ENCODE results near the gene SAMD4A.
"Not testable (repeated sequence)": the region's sequence is repeated elsewhere in the genome, so short reads cannot be mapped to it uniquely, and the experiment has no call there.

The SAMD4A gene

DNA sequence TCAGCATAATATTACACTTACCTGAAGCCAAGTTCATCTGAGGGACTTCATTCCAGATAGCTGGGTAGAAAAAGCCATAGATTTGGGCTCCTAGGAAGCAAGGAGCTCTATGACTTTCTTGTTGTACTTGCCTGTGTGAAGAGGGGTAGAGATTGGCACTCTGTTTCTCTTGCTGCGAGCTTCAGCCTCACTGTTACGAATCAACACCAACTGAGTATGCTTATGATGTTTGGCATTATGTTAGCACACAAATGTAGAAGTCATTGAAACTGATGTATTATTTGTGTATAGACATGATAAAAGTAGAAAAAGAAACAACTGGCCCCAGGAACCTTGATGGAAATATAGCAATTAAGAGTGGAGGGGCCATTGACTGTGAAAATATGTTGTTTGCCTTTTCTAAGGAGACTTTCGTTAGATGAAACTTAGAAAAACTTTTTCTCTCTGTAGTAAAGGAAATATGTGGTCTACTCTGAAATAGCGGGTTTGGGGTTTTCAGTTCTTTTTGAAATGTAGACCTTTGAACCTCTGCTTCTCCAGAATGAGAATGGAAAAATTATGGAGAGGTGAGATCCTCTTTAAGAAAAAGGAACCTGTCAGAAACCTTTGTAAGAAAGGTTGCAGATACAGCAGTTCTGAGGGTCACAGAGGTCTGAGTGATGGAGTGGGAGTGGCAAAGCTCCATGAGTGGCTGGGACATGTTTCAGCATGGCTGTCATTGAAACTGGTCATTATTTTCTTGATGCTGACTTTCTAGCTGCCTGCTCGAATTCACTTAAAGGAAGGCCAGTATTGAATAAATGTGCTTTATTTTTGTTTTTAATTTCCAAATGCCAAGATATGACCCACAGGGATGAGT, 175.8 kb downstream of the SAMD4A start:
- FAIRE-seq: no peak

DNA sequence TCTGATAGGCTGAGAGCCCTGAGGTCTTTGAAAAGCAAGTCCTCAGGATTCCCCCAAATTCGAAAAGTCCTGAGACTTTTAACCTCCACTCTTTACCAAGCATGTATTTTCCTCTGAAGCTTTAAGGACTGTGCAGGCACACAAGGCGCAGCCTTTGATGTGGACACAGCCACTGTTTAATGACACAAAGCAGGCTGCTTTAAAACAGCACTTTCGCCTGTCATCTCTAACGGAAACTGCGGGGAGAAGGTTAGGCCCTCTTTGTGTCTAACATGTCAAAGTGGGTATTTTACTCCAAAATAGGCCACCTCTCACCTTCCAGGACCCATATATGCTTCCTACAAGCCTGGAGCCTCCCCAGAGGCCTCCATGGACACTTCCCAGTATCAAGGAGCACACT, 176.5 kb downstream of the SAMD4A start:
- FAIRE-seq: no peak

DNA sequence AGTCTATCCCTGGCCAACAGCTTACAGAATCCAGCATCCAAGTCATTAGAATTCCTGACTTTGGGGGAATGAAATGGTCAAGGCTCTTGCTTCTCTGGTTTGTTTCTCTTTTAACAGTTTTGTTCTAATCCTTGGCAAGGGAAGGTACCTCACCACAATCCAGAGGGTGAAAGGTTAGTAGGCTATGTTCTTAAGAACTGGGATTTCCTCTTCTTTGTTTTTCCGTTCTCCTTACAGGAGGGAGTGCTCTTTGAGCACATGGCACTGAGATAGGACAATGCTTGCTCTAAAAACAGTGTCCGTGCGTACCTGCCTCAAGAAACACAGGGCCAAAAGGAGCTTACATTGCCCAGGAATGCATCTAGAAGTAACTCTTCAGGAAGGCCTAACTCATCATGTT, 179.1 kb downstream of the SAMD4A start:
- FAIRE-seq: no peak

DNA sequence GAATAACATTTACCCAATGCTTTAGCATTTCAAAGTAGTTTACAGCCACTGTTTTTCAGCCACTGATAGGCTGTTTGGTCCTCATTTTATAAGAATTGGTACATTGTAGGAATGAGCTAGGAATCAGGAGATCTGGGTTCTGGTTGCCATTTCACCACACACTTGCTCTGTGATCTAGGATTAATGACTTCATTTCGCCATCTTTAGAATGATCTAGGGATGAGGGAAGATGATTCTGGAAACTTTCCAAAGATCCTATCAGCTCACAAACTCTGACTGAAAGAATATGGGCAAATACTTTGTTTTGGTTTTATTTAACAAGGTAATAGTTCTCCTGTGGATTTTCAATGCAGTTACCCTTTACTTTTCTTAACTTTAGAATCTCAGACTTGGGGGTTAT, 180.7 kb downstream of the SAMD4A start:
- no peak for FAIRE-seq

DNA sequence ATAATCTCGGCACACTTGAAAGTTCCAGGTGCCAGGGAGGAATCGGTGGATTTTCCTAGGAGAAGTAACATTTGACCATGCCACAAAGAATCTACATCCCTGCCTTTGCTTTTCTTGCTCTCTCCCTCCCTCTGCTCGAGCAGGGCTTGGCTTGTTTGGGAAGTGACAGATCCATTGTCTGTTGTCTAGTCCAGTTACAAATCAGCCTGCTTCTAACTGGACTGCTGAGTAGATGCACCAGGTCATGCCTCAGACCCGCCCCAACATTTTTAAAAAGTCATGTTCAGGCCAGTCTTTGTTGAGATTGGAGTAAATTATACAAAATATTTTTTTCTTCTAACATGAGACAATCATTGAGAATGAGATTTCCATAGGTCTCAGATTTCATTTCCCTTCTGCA, 182.3 kb downstream of the SAMD4A start:
- no peak for FAIRE-seq

DNA sequence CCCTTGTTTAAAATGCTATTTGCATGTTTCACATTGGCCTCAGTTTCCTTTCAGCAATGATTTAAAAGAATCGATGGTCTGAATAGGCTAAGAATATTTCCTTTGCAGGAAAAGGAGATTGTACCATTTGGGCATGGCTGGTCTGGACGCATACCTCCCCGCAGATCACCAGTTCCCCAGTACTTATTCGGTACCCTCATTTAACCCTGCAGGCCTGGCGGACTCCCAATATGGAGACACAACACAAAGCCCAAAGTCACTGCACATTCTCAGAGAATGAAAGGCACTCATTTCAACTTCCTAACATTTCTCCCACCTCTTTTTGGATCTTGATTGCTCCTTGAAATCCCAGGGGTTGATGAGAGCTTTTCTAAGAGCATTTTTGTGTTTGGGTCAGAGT, 182.8 kb downstream of the SAMD4A start:
- no peak for FAIRE-seq

DNA sequence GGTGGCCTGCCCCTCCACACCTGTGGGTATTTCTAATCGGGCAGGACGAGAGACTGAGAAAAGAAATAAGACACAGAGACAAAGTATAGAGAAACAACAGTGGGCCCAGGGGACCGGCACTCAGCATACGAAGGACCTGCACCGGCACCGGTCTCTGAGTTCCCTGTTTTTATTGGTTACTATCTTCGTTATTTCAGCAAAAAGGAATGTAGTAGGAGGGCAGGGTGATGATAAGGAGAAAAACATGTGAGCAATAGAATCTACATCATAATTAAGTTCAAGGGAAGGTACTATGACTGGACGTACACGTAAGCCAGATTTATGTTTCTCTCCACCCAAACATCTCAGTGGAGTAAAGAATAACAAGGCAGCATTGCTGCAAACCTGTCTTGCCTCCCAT, 185.7 kb downstream of the SAMD4A start:
- not testable (repeated sequence) for FAIRE-seq

DNA sequence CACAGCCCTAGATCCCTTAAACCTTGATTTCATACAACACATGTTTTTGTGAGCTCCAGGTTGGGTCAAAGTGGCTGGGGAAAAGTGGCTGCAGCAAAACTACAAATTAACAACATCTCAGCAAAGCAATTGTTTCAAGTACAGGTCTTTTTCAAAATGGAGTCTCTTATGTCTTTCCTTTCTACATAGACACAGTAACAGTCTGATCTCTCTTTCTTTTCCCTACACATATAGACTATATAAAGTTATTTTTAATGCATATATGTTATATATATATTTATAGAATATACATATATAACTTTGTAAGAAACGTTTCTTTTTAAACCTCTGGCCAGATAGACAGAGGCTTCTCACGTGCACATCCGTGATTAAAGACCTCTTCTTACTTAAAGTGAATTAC, 186.5 kb downstream of the SAMD4A start:
- FAIRE-seq: not testable (repeated sequence)

DNA sequence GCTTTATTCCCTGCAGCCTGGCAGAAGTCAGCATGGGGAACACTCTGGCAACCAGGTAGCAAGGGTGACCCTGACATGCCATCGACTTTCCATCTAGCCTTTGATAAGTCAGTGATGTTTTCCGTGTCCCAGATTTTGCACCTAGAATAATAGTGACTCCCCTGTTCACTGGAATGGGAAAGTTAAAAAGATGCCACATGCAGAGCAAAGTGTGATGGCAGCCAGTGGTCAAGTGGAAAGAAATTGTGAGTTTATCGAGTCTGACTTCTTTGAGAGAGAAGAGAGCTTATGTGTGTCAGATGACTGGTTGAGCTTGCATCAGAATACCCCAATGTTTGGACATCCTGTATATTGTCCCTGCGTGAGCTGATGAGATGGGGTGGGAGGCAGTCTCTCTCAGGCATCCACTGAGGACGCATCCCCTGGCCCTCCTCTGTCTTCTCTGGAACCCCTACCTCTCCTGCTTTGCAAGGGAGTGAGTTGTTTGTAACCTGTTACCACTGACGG, 187.2 kb downstream of the SAMD4A start:
- no peak for FAIRE-seq

DNA sequence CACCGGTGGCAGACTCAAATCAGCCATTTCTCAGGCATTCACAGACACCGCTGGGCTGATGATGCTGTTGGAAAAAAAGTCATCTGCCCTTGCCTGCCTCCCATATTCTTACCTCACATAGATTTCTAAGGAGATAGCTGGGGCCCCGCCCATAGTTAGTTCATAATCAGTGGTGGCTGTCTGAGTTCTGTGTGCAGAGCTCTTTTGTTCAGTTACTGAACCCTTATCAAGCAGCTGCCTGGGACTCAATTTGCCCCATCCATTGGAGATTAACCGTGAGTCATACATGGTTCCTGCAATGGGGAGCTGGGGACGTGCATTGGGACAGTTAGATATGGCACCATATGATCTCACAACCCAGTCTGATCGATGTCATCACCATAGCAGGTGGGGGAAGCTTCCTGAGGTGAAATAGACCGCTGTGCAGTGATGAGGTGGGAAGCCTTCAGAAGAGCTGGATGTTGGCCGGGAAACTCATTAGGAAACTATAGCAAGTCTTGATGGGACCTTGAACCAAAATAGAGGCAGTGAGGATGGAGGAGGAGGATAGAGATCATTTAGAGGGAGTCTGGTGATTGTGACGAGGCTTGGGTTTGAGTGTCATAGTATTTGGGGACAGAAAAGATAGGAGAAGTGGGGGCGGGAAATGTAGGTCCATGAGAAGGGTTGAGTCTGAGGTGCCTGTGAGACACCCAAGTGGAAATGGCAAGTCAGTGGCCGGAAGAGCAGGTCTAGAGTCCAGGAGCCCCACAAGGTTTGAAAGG, 187.9 kb downstream of the SAMD4A start:
- no peak for FAIRE-seq

DNA sequence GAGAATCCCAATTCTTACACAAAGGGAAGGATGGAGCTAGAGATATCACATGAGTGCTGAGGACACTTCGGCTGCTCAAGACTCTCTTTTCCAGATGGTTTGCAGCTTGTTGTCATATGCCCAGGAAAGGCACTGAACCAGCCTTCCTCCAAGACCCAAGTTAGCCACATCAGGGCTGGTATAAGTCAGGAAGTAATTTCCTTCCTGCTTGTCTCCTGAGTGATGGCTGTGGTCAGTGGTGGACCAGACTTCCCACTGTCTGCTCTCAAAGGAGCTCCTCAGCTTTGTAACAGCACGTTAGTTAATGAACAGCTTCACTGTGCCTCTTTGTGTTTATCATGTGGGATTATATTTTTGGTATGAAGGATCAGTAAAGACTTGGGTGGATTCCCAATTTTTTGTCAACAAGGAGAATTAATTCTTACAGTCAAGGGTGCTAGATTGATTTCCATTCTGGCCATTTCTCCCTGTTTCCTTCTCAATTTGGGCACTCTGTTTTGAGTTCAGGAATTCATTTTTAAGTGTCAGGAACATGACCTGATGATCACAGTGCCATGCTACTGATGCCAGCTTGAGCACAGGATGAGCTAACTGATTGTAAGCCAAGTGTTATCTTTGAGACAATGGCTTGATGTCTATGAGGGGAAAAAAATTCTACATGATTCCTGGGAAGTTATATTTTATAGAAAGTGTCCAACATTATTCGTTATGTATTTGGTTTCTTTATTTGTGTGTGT, 189.9 kb downstream of the SAMD4A start:
- FAIRE-seq: no peak

DNA sequence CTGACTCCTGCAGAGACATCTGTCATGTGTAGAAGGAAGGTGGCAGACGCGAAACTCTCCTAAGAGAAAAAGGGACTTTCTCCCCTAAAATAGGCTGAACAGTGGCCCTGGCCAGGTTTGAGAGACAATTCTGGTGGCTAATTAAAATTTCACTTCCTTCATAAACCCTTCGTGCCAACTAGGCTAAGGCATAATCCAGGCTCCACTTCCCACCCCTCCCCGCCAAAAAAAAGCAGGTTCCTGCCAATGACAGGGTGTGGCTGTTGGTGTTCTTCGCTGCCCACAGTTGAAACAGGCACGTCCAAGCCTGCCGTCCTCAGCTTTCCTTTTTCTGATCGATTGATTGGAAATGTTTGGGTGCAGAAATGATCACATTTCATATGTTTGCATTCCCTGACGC, 191.1 kb downstream of the SAMD4A start:
- FAIRE-seq: no peak

DNA sequence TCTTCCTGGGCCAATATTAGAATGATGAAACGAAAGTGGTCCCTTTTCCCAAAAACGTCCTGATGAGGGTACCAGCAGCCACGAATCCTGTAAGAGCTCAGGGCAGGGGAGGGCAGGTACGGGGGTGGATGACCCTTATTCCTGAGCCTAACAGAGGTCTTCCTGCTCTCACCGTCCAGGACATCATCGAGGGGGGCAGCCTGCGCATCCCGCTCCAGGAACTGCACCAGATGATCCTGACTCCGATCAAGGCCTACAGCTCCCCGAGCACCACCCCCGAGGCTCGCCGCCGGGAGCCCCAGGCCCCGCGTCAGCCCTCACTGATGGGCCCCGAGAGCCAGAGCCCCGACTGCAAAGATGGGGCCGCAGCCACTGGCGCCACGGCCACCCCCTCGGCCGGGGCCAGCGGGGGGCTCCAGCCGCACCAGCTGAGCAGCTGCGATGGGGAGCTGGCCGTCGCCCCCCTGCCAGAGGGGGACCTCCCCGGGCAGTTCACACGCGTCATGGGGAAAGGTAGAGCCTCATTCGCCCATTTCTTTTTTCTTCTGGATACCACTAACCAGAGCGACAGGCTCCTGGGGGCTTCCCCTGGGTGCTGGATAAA, 193.2 kb downstream of the SAMD4A start:
- no peak for FAIRE-seq

DNA sequence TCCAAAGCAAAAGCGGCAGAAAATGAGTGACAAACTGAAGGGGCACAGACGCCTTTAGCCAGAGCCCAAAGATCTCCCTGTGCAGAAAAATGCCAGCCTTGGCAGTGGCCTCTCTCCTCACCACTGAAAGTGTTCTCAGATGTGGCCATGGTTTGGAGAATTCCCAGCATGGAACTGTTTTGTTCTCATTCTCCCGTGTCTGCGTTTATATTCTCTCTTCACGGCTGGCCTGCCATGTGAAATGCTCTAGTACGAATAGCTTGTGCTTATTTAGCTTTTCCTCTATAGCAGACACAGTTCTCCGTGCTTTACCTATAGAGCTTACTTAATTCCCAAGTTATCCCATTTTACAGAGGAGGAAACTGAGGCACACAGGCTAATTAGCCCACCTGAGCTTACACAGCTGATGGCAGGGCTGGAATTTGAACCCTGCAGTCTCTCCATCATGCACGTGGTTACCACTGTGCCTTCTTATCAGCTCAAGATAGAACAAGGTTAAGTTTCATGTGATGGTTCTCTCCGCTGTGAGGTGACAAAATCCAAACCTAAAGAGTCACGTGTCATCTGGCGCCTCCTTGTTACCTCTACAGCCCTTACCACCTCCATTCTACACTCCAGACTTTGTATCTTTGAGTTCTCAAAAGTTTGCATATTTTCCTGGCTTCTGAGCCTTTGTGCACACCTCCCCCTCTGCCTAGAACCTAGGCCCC, 194.1 kb downstream of the SAMD4A start:
- FAIRE-seq: no peak

DNA sequence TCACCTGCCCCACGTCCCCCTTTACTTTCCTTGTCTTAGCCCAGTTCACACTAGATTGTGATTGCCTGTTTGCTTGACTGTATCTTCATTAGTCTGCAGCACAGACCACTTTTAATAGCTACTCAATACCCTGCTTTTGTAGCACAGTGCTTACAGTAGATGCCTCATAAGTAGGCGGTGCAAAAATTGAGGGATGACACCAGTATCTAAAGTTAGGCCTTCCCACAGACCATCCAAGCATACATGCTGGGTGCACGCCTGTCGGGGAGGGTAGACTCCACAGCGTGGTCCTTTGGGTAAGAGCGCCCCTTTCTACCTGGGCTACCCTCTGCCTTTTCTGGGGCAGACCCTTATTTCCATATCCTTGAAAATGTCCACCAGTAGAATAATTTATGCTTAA, 194.9 kb downstream of the SAMD4A start:
- FAIRE-seq: no peak

DNA sequence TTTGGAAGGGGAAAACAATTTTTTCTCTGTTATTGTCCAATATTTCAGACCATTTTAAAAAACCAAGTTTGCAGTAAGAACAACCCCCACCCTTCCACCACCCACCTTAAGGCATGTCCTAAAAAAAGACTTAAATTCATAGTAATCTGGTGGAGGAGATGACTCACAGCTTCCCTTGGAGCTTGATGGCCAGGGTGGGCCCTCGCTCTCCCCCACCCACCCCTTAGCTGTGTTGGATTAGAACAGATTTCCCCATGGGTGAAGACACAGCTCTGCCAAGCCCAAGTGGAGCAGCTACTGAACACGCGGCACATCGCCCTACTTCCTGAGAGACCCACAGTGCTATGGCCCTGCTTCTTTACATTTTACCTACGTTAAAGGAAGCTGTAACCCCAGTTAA, 195.4 kb downstream of the SAMD4A start:
- FAIRE-seq: no peak

DNA sequence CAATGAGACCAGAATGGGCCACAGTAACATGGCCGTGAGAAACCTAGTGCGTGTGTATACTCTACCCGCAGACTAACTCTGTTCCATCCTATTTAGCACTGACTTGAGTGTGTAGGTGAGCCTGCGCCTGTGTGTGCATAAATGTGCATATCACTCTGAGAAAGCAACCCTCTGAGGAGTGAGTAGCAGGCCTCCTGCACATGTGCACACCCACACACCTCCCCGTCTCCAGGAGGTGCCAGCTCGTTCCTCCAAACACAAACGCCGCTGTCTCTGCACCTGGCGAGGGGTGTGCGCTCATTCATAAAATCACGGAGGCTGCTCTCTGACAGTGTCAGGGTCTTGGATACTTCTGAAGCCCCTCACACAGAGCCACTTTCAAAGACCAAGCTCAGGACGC, 196.8 kb downstream of the SAMD4A start:
- no peak for FAIRE-seq

DNA sequence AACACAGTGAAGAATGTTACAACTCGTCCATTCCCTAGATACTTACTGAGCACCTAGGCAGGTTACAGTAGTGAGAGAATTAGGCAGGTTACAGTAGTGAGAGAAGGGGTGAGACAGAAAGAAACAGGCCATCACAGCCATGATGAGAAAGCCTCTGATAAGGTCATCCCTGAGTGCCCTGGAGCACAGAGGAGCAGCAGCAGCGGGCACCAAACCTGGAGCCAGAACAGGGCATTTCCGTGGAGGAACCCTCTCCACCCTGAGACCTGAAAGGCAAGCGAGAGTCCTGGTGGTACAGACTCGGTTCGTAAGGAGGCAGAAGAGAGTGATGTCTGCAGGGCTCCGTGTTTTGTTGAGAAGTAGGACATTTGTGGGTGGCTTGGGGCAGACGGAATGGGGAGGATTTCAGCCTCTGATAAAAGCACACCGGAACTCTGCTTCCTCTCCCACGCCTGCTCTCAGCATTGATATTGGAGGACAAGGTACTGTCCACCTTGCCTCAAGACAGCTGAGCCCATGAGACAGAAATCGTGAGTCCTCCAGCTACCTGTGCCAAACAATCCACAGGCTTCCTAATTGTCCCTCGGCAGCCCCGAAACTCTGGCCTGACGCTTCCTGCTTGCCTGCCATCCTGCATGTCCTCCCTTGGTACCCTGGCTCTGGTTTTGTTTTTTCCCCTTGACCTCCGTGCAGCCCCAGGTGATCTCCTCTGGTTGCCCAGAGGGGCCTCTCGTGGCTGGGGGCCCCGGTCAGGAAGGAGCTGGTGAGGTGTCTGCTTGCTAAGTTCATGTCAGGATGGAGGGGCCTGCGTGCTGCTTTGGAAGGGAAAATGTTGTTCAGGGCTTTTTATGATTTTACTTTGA, 199.6 kb downstream of the SAMD4A start:
- no peak for FAIRE-seq

DNA sequence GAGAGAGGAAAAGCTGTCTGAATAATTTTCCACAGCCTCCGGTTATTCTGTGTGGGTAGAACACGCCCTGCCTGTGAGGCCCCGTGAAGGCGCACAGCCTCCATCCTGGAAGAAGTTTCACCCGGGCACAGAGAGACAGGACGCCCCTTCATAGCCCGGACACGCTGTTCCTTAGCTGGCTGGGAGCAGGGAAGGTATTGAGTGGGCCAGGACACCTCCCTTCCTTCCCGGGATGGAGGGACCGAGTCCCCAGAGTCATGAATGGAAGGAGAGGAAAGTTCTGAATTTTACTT, 200.2 kb downstream of the SAMD4A start:
- no peak for FAIRE-seq

DNA sequence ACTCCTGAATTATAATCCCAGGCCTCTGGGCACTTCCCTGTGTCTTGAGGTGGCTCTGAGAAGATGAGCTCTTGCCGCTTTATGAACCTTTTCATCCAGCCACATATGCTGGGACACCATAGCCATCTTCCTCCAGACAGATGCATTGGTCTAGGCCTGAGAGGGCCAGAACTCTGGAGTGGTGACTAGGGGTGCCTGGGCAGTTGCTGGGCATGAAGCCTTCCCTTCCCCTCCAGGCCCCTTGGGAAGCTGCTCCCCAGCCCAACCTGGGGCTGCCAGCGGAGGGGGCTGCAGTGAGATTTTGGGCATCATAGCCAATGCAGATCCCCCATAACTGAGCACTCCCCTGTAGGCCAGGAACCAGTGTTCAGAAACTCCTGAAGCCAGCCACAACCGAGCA, 200.5 kb downstream of the SAMD4A start:
- FAIRE-seq: no peak

DNA sequence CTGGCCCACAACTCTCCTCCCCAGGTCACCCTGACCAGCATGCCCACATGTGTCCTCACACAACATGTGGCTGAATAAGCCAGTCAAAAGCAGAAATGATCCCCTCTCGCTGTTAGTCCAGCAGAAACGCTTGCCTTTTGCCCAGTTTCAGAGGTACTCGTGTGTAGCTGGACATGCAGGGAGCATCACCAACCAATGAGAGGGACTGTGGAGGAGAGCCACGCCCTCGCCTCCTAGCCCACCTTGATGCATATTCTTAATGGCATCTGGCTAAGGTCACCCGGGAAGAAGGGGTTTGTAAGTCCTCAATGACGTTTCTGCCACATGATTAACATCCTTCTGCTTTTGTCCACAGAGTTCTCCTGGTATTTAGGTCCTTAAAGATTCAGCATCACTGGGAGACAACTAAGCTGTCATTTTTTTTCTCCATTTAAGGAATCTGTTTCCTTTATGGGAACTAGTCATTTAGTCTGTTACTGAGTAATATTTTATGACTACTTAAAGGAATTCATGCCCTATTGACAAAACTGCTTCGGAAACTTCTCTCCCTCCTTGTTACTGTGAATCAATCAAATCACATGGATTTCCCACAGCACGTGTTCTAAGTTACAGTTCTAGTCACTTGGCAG, 201.7 kb downstream of the SAMD4A start:
- FAIRE-seq: no peak
